Nephron progenitor cell (in vitro differentiated cells): Measurements from ENCODE around the gene DDX10.

Experiments
- DNase-seq: peaks from one replicate; pipeline ENCODE4 v3.0.0; 2021
- H3K27ac Mint-ChIP-seq: 2 replicates; pipeline ENCODE4 v1.8.0; 2021; ENCODE audit warnings: mild to moderate bottlenecking, moderate library complexity, mixed read lengths
- H3K27me3 Mint-ChIP-seq: 2 replicates; pipeline ENCODE4 v1.8.0; 2021; ENCODE audit warnings: mild to moderate bottlenecking, low read depth, mixed read lengths; ENCODE audit not compliant: poor library complexity
- H3K36me3 Mint-ChIP-seq: 2 replicates; pipeline ENCODE4 v1.8.0; 2021; ENCODE audit warnings: low read depth, mixed read lengths
- H3K4me1 Mint-ChIP-seq: 2 replicates; pipeline ENCODE4 v1.8.0; 2021; ENCODE audit warnings: mixed read lengths
- H3K4me3 Mint-ChIP-seq: 2 replicates; pipeline ENCODE4 v1.8.0; 2021; ENCODE audit warnings: mild to moderate bottlenecking, moderate library complexity, mixed read lengths
- H3K9me3 Mint-ChIP-seq: 2 replicates; pipeline ENCODE4 v1.8.0; 2021; ENCODE audit warnings: mild to moderate bottlenecking, moderate library complexity, mixed read lengths
- TF ChIP-seq, protein P1 (sequence below): fragments of 200-600 bp; sonication (generic); IDR thresholded peaks from 2 replicates; pipeline ENCODE4 v1.5.0; 2021; ENCODE audit warnings: antibody characterized with exemption

DDX10 gene

DNA sequence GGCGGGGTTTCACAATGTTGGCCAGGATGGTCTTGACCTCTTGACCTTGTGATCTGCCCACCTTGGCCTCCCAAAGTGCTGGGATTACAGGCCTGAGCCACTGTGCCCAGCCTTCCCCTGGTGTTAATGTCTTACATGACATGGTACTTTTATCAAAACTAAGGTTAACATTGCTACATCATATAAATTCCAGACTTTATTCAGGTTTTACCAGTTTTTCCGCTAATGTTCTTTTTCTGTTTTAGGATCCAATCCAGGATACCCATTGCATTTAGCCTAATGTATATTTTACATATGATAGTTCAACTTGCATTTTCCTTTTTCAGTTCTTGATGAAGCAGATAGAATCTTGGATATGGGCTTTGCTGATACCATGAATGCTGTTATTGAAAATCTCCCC is 14.2 kb downstream of the DDX10 start:
- Mint-ChIP-seq H3K4me3 (no peak overlapping the region), H3K4me1 (no peaks in the 10 kb centered on the region), H3K27me3 (no peaks in the 10 kb centered on the region), H3K36me3 (peaks cover 64% of the 10 kb centered on the region), H3K9me3 (peaks cover 4% of the 10 kb centered on the region), H3K27ac (no peak overlapping the region)
- DNase-seq, result no peak
- TF ChIP-seq, protein P1, sequence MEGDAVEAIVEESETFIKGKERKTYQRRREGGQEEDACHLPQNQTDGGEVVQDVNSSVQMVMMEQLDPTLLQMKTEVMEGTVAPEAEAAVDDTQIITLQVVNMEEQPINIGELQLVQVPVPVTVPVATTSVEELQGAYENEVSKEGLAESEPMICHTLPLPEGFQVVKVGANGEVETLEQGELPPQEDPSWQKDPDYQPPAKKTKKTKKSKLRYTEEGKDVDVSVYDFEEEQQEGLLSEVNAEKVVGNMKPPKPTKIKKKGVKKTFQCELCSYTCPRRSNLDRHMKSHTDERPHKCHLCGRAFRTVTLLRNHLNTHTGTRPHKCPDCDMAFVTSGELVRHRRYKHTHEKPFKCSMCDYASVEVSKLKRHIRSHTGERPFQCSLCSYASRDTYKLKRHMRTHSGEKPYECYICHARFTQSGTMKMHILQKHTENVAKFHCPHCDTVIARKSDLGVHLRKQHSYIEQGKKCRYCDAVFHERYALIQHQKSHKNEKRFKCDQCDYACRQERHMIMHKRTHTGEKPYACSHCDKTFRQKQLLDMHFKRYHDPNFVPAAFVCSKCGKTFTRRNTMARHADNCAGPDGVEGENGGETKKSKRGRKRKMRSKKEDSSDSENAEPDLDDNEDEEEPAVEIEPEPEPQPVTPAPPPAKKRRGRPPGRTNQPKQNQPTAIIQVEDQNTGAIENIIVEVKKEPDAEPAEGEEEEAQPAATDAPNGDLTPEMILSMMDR, result no peak

- no peak overlapping the region for H3K27ac Mint-ChIP-seq
- H3K4me3 Mint-ChIP-seq, result no peak overlapping the region
Measured at GRCh38 chr11:108680271-108680670, 15.4 kb downstream of the DDX10 start.

GRCh38 chr11:108685419-108686130 is 20.7 kb downstream of the DDX10 start:
- no peak for DNase-seq
- Mint-ChIP-seq H3K4me3 (no peak overlapping the region), H3K9me3 (peaks cover 30% of the 10 kb centered on the region), H3K4me1 (no peaks in the 10 kb centered on the region), H3K27me3 (no peaks in the 10 kb centered on the region), H3K36me3 (peaks cover 82% of the 10 kb centered on the region), H3K27ac (no peak overlapping the region)
- TF ChIP-seq, protein P1, result no peak

More at GRCh38 chr11:108680271-108680670, 15.4 kb downstream of the DDX10 start:
- H3K9me3 Mint-ChIP-seq, result peaks cover 8% of the 10 kb centered on the region
- no peak for DNase-seq
- H3K27me3 Mint-ChIP-seq, result no peaks in the 10 kb centered on the region
- peaks cover 63% of the 10 kb centered on the region for H3K36me3 Mint-ChIP-seq
- H3K4me1 Mint-ChIP-seq, result no peaks in the 10 kb centered on the region
- TF ChIP-seq, protein P1, result no peak

DNA sequence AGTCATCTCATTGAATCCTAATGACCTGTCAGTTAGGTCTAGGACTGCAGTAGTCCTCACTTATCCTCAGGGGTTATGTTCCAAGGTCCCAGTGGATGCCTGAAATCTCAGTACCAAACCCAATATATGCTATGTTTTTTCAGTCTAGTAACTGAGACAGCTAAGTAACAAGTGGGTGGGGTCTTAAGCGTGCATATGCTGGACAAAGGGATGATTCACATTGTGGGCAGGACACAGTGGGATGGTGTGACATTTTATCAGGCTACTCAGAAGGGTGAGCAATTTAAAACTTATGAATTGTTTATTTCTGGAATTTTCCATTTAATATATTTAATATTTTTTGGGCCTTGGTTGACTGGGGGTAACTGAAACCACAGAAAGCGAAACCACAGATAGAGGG is 29.0 kb downstream of the DDX10 start:
- Mint-ChIP-seq H3K9me3 (no peaks in the 10 kb centered on the region), H3K36me3 (peaks cover 48% of the 10 kb centered on the region), H3K4me1 (peaks cover 7% of the 10 kb centered on the region), H3K27me3 (no peaks in the 10 kb centered on the region), H3K27ac (no peak overlapping the region), H3K4me3 (no peak overlapping the region)
- TF ChIP-seq, protein P1, result no peak
- no peak for DNase-seq

DNA sequence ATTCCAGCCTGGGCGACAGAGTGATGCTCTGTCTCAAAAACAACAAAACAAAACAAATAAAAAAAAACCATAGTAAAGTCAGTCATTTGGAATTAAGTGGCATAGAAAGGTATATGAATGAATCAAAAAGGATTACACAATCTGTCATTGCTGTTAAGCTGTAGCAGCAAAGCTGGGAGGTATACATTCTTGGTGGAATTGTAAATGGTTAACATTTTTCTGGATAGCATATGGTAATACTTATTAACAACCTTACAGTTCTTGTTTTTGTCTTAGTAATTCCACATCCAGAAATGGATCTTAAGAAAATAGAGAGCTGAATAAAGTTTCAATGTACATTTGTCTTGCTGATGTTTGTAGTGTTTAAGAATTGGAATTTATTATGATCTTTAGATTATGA is 30.0 kb downstream of the DDX10 start:
- TF ChIP-seq, protein P1, result no peak
- peaks cover 45% of the 10 kb centered on the region for H3K36me3 Mint-ChIP-seq
- H3K9me3 Mint-ChIP-seq, result no peaks in the 10 kb centered on the region
- no peak overlapping the region for H3K27ac Mint-ChIP-seq
- H3K4me3 Mint-ChIP-seq, result no peak overlapping the region
- peaks cover 8% of the 10 kb centered on the region for H3K4me1 Mint-ChIP-seq
- DNase-seq, result no peak
- no peaks in the 10 kb centered on the region for H3K27me3 Mint-ChIP-seq

- DNase-seq, result peak; percentile 42
- Mint-ChIP-seq H3K9me3 (no peaks in the 10 kb centered on the region), H3K4me1 (peaks cover 8% of the 10 kb centered on the region), H3K36me3 (peaks cover 54% of the 10 kb centered on the region), H3K27ac (no peak overlapping the region), H3K4me3 (no peak overlapping the region), H3K27me3 (no peaks in the 10 kb centered on the region)
- TF ChIP-seq, protein P1, result peak; percentile 95
Measured at GRCh38 chr11:108697872-108698473, 33.1 kb downstream of the DDX10 start.
